ENCODE data around the gene TDRD3. TPM values are rescaled to one million over a fixed set of nuclear protein-coding genes. Genes with fewer than 3 reads are reported as not detected.
"Not testable (repeated sequence)": the region's sequence is repeated elsewhere in the genome, so short reads cannot be mapped to it uniquely, and the experiment has no call there.

The TDRD3 gene
- total RNA-seq, 1 experiment from 2014 or later: 17.3 TPM

DNA sequence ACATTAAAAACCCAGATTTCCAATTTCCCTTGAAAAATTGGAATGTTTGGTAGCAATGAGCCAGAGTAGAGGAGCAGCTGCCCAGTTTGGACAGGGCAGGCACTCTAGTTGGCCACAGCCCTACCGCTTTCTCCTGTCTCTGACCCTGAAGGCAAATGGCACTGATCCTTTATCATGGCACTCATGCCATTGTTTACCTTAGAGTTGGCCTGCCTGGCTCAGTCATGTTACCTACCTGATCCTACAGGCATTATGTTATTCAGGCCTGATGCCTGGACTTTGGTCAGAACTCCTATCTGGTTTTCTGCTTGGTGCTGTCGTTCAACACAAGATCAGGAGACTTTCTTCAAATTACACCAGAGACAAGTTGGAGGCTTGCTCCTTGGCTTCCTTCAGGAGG lies 24.9 kb upstream of the TDRD3 start:
- no peak overlapping the region for H3K27ac ChIP-seq
- CTCF ChIA-PET: no interaction called here

DNA sequence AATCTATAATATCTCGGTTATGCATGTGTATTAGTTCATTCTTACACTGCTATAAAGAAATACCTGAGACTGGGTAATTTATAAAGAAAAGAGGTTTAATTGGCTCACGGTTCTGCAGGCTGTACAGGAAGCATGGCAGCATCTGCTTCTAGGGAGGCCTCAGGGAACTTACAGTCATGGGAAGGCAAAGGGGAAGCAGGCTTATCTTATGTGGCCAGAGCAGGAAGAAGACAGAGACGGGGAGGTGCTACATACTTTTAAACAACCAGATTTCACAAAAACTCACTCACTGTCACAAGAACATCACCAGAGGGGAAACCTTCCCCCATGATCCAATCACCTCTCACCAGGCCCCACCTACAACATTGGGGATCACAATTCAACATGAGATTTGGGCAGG lies 17.7 kb upstream of the TDRD3 start:
- intact Hi-C loops (cut with micrococcal nuclease; ENCODE audit: unreplicated experiment); POLR2A ChIA-PET (ENCODE audit: unreplicated experiment); H3K36me3 ChIP-seq (ENCODE audit: low read depth); H3K4me2 ChIP-seq; H3K27me3 ChIP-seq (ENCODE audit: insufficient read depth, low read depth); H3K9me2 ChIP-seq (ENCODE audit: insufficient read depth); H3F3A ChIP-seq (ENCODE audit: insufficient read depth, low read depth); H3K4me1 ChIP-seq (replicated peaks; ENCODE audit: insufficient read depth); CTCF ChIA-PET; H3K79me2 ChIP-seq (ENCODE audit: low read depth); DNase-seq; H3K27ac ChIP-seq; H4K20me1 ChIP-seq (ENCODE audit: insufficient read depth); BruUV-seq (replicated peaks); H3K9me3 ChIP-seq (ENCODE audit: insufficient read depth, low read depth); H3K4me3 ChIP-seq: not testable (repeated sequence)
- 0 out of 2 replicates have a peak overlapping the region, but pooled peaks have one; percentile 34 for H2AFZ ChIP-seq

More for the DNA sequence above, 24.9 kb upstream of the TDRD3 start:
- no TSS peak for BruUV-seq (replicated peaks)
- Histone ChIP-seq H3K4me3 (no peak overlapping the region), H2AFZ (no peak overlapping the region), H3K36me3 (ENCODE audit: low read depth) (no peaks in the 10 kb centered on the region), H3F3A (ENCODE audit: insufficient read depth, low read depth) (no peaks in the 10 kb centered on the region), H3K27me3 (ENCODE audit: insufficient read depth, low read depth) (no peaks in the 10 kb centered on the region), H3K79me2 (ENCODE audit: low read depth) (no peaks in the 10 kb centered on the region), H3K9me2 (ENCODE audit: insufficient read depth) (no peaks in the 10 kb centered on the region), H3K4me1 (replicated peaks; ENCODE audit: insufficient read depth) (no peaks in the 10 kb centered on the region), H3K9me3 (ENCODE audit: insufficient read depth, low read depth) (no peaks in the 10 kb centered on the region), H3K4me2 (no peak overlapping the region), H4K20me1 (ENCODE audit: insufficient read depth) (no peaks in the 10 kb centered on the region)
- TF ChIP-seq, protein P1, sequence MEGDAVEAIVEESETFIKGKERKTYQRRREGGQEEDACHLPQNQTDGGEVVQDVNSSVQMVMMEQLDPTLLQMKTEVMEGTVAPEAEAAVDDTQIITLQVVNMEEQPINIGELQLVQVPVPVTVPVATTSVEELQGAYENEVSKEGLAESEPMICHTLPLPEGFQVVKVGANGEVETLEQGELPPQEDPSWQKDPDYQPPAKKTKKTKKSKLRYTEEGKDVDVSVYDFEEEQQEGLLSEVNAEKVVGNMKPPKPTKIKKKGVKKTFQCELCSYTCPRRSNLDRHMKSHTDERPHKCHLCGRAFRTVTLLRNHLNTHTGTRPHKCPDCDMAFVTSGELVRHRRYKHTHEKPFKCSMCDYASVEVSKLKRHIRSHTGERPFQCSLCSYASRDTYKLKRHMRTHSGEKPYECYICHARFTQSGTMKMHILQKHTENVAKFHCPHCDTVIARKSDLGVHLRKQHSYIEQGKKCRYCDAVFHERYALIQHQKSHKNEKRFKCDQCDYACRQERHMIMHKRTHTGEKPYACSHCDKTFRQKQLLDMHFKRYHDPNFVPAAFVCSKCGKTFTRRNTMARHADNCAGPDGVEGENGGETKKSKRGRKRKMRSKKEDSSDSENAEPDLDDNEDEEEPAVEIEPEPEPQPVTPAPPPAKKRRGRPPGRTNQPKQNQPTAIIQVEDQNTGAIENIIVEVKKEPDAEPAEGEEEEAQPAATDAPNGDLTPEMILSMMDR (conservative IDR thresholded peaks at IDR 0.05): no peak
- TF ChIP-seq EZH2 (IDR thresholded peaks at IDR 0.05; ENCODE audit: low read depth): no peak
- no peak for DNase-seq
- intact Hi-C loops (cut with micrococcal nuclease; ENCODE audit: unreplicated experiment): no loop called here
- POLR2A ChIA-PET (ENCODE audit: unreplicated experiment): no interaction called here

DNA sequence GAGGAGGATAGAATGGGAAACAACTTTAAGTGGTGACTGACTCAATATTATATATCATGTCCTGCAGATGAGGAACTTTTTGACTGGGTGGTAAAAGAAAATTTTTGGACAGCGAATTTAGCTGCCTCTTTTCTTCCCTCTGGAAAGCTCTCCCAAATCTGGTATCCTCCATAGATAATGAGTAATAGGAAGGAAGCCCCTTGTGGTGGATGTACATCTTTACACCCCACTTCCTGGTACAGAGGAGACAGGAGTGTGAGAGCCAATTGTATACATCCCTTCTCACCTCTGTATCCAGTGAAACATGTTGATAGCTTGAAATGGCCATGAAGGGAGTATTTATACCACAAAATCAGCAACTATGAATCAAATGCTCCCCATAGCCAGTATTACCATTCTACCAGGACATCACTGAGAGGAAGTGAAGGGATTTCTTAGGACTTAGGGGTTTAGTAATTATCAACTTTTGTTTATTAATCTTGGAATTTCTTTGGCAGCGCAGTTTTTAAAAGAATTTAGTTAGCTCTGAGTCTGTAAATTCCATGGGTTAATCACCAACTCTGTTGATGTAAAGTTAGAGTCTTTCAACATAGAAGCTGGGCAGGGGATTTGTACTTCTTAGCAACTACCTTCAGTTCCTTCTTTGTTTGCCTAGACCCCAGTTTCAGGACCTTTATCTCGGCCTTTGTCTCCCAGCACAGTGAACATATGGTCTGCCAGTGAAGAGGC lies 17.0 kb upstream of the TDRD3 start:
- no peak for TF ChIP-seq EZH2 (IDR thresholded peaks at IDR 0.05; ENCODE audit: low read depth)
- Histone ChIP-seq H3K4me2 (no peak overlapping the region), H3K27me3 (ENCODE audit: insufficient read depth, low read depth) (no peaks in the 10 kb centered on the region; the same call in 1 of the 2 replicates), H3K9me2 (ENCODE audit: insufficient read depth) (no peaks in the 10 kb centered on the region), H3K4me3 (no peak overlapping the region), H4K20me1 (ENCODE audit: insufficient read depth) (no peaks in the 10 kb centered on the region), H3F3A (ENCODE audit: insufficient read depth, low read depth) (no peaks in the 10 kb centered on the region), H3K4me1 (replicated peaks; ENCODE audit: insufficient read depth) (no peaks in the 10 kb centered on the region), H3K27ac (no peak overlapping the region), H3K79me2 (ENCODE audit: low read depth) (no peaks in the 10 kb centered on the region), H2AFZ (no peak overlapping the region), H3K36me3 (ENCODE audit: low read depth) (no peaks in the 10 kb centered on the region), H3K9me3 (ENCODE audit: insufficient read depth, low read depth) (no peaks in the 10 kb centered on the region)
- intact Hi-C loops (cut with micrococcal nuclease; ENCODE audit: unreplicated experiment): no loop called here
- DNase-seq: no peak
- BruUV-seq (replicated peaks): no TSS peak
- POLR2A ChIA-PET (ENCODE audit: unreplicated experiment): no interaction called here
- CTCF ChIA-PET: no interaction called here

DNA sequence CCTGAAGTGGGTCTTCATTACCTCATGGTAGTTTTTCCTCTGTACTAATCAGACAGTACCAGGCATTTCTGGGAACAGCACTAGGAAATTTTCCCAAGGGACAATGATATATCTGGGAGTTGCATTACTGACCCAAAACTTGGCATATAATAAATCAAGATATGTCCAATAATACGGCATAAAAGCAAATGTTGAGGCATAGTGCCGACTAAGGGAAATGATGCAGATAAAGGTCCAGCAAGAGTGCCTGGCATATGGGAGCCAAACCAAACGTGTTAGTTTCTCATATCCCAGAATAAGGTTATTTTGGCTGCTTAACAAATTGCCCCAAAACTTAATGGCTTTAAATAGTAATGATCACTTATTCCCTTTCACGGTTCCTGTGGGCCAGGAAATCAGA lies 12.1 kb upstream of the TDRD3 start:
- Histone ChIP-seq H3K9me2 (ENCODE audit: insufficient read depth) (no peaks in the 10 kb centered on the region), H2AFZ (no peak overlapping the region), H3K79me2 (ENCODE audit: low read depth) (no peaks in the 10 kb centered on the region), H3K27ac (no peak overlapping the region), H4K20me1 (ENCODE audit: insufficient read depth) (no peaks in the 10 kb centered on the region), H3K4me2 (no peak overlapping the region), H3K9me3 (ENCODE audit: insufficient read depth, low read depth) (no peaks in the 10 kb centered on the region), H3F3A (ENCODE audit: insufficient read depth, low read depth) (no peaks in the 10 kb centered on the region), H3K36me3 (ENCODE audit: low read depth) (no peaks in the 10 kb centered on the region), H3K4me1 (replicated peaks; ENCODE audit: insufficient read depth) (no peaks in the 10 kb centered on the region), H3K27me3 (ENCODE audit: insufficient read depth, low read depth) (no peaks in the 10 kb centered on the region; the same call in 1 of the 2 replicates), H3K4me3 (no peak overlapping the region)
- ChIA-PET POLR2A (ENCODE audit: unreplicated experiment) (no interaction called here), CTCF (no interaction called here)
- no peak for TF ChIP-seq EZH2 (IDR thresholded peaks at IDR 0.05; ENCODE audit: low read depth)
- TF ChIP-seq, protein P1 (conservative IDR thresholded peaks at IDR 0.05): no peak
- no TSS peak for BruUV-seq (replicated peaks)
- no peak for DNase-seq
- intact Hi-C loops (cut with micrococcal nuclease; ENCODE audit: unreplicated experiment): no loop called here
